ENCODE data around the gene EFNB1. TPM values are rescaled to one million over a fixed set of nuclear protein-coding genes. Genes with fewer than 3 reads are reported as not detected.
A peak's percentile ranks its signal among the peaks of the same experiment; 100 is the strongest.

Gene EFNB1
- total RNA-seq, 1 donor from 2014 or later = 23.3 TPM

GRCh38 chrX:68829582-68830418 lies 979 bp downstream of the EFNB1 start:
- Mint-ChIP-seq H3K4me3 (ENCODE audit: unreplicated experiment) (peak overlapping the region; percentile 89), H3K27ac (ENCODE audit: unreplicated experiment) (no peak overlapping the region), H3K27me3 (ENCODE audit: low read depth, unreplicated experiment) (peaks cover 15% of the 10 kb centered on the region), H3K36me3 (ENCODE audit: low read depth, unreplicated experiment) (no peaks in the 10 kb centered on the region), H3K4me1 (ENCODE audit: low read depth, unreplicated experiment) (peaks cover 3% of the 10 kb centered on the region), H3K9me3 (ENCODE audit: unreplicated experiment) (no peaks in the 10 kb centered on the region)
- peak overlapping the region; percentile 90 for H3K4me2 ChIP-seq (ENCODE audit: low read length)
- no peak for TF ChIP-seq CTCF (IDR thresholded peaks at IDR 0.05; ENCODE audit: insufficient read depth, low read depth, low read length)
- TF ChIP-seq EZH2 (IDR thresholded peaks at IDR 0.05; ENCODE audit: insufficient read depth, low read length) = no peak
- DNase-seq (ENCODE audit: low read depth) = peak; percentile 23
- H3K9me3 ChIP-seq (ENCODE audit: insufficient read depth, low read depth, low read length) = no peaks in the 10 kb centered on the region
- H3K4me1 ChIP-seq (ENCODE audit: insufficient read depth, low read length) = peaks cover 20% of the 10 kb centered on the region
- no peaks in the 10 kb centered on the region for H3K27me3 ChIP-seq (ENCODE audit: insufficient read depth, low read length)
- peaks cover 48% of the 10 kb centered on the region for H3K79me2 ChIP-seq (ENCODE audit: insufficient read depth, low read length)
- peak overlapping the region; percentile 80 for H3K9ac ChIP-seq (ENCODE audit: low read length)
- peak overlapping the region; percentile 71 for H3K4me3 ChIP-seq (ENCODE audit: insufficient read depth, low read depth, low read length)
- peaks cover 35% of the 10 kb centered on the region for H4K20me1 ChIP-seq (ENCODE audit: insufficient read depth, low read length)
- peak overlapping the region; percentile 41 for H2AFZ ChIP-seq (ENCODE audit: low read depth, low read length)
- no peaks in the 10 kb centered on the region for H3K36me3 ChIP-seq (ENCODE audit: insufficient read depth, low read length)
- no peak for FAIRE-seq
- H3K27ac ChIP-seq (ENCODE audit: low read depth, low read length) = peak overlapping the region; percentile 42

GRCh38 chrX:68830419-68831404 lies 1.9 kb downstream of the EFNB1 start:
- H3K36me3 Mint-ChIP-seq (ENCODE audit: low read depth, unreplicated experiment) = no peaks in the 10 kb centered on the region
- peaks cover 41% of the 10 kb centered on the region for H4K20me1 ChIP-seq (ENCODE audit: insufficient read depth, low read length)
- no peaks in the 10 kb centered on the region for H3K36me3 ChIP-seq (ENCODE audit: insufficient read depth, low read length)
- peak overlapping the region; percentile 89 for H3K4me3 Mint-ChIP-seq (ENCODE audit: unreplicated experiment)
- peaks cover 9% of the 10 kb centered on the region for H3K27me3 Mint-ChIP-seq (ENCODE audit: low read depth, unreplicated experiment)
- peaks cover 20% of the 10 kb centered on the region for H3K4me1 ChIP-seq (ENCODE audit: insufficient read depth, low read length)
- DNase-seq (ENCODE audit: low read depth) = no peak
- peaks cover 56% of the 10 kb centered on the region for H3K79me2 ChIP-seq (ENCODE audit: insufficient read depth, low read length)
- H3K27me3 ChIP-seq (ENCODE audit: insufficient read depth, low read length) = no peaks in the 10 kb centered on the region
- peak overlapping the region; percentile 90 for H3K4me2 ChIP-seq (ENCODE audit: low read length)
- H3K9me3 Mint-ChIP-seq (ENCODE audit: unreplicated experiment) = no peaks in the 10 kb centered on the region
- peak; percentile 54 for FAIRE-seq
- H2AFZ ChIP-seq (ENCODE audit: low read depth, low read length) = no peak overlapping the region
- H3K4me1 Mint-ChIP-seq (ENCODE audit: low read depth, unreplicated experiment) = peaks cover 3% of the 10 kb centered on the region
- no peaks in the 10 kb centered on the region for H3K9me3 ChIP-seq (ENCODE audit: insufficient read depth, low read depth, low read length)
- no peak overlapping the region for H3K27ac ChIP-seq (ENCODE audit: low read depth, low read length)
- TF ChIP-seq CTCF (IDR thresholded peaks at IDR 0.05; ENCODE audit: insufficient read depth, low read depth, low read length) (no peak), EZH2 (IDR thresholded peaks at IDR 0.05; ENCODE audit: insufficient read depth, low read length) (no peak)
- peak overlapping the region; percentile 71 for H3K4me3 ChIP-seq (ENCODE audit: insufficient read depth, low read depth, low read length)
- no peak overlapping the region for H3K27ac Mint-ChIP-seq (ENCODE audit: unreplicated experiment)
- H3K9ac ChIP-seq (ENCODE audit: low read length) = peak overlapping the region; percentile 80

Data from astrocyte (in vitro differentiated cells and primary cell).